Endodermal cell (in vitro differentiated cells): ENCODE results near the gene PCYT1A. TPM values are rescaled to one million over a fixed set of nuclear protein-coding genes. Genes with fewer than 3 reads are reported as not detected.
"Not testable (repeated sequence)": the region's sequence is repeated elsewhere in the genome, so short reads cannot be mapped to it uniquely, and the experiment has no call there.

Experiments used
- DNase-seq: peaks from one replicate; pipeline ENCODE4 v3.0.0-alpha.2; 2017
- H3K27ac ChIP-seq: 2 replicates; pipeline ENCODE4 v1.5.1; 2013; ENCODE audit warnings: mild to moderate bottlenecking, low read depth, low read length, moderate library complexity
- H3K27me3 ChIP-seq: 2 replicates; pipeline ENCODE4 v1.6.1; 2013; ENCODE audit warnings: mild to moderate bottlenecking, low read length, moderate library complexity; ENCODE audit not compliant: insufficient read depth, control insufficient read depth, poor library complexity, severe bottlenecking
- H3K36me3 ChIP-seq: 2 replicates; pipeline ENCODE4 v1.7.0; 2013; ENCODE audit warnings: mild to moderate bottlenecking, low read length, moderate library complexity; ENCODE audit not compliant: control insufficient read depth, insufficient read depth
- H3K4me1 ChIP-seq: one replicate; pipeline ENCODE4 v1.7.0; 2013; ENCODE audit warnings: low read length; ENCODE audit not compliant: control insufficient read depth, insufficient read depth
- H3K4me3 ChIP-seq: 2 replicates; pipeline ENCODE4 v1.5.1; 2013; ENCODE audit warnings: mild to moderate bottlenecking, low read length, moderate library complexity
- H3K9ac ChIP-seq: 2 replicates; pipeline ENCODE4 v1.6.1; 2013; ENCODE audit warnings: mild to moderate bottlenecking, low read length, moderate library complexity; ENCODE audit not compliant: poor library complexity, severe bottlenecking; ENCODE audit errors: extremely low read depth
- H3K9me3 ChIP-seq: 2 replicates; pipeline ENCODE4 v1.6.1; 2013; ENCODE audit warnings: mild to moderate bottlenecking, low read length, moderate library complexity; ENCODE audit not compliant: control insufficient read depth
- H3K27ac Mint-ChIP-seq: 2 replicates; pipeline ENCODE4 v1.8.0; 2020; ENCODE audit warnings: mixed read lengths
- H3K27me3 Mint-ChIP-seq: 2 replicates; pipeline ENCODE4 v1.8.0; 2021; ENCODE audit warnings: mild to moderate bottlenecking, mixed read lengths; ENCODE audit not compliant: insufficient read depth
- H3K36me3 Mint-ChIP-seq: 2 replicates; pipeline ENCODE4 v1.8.0; 2020; ENCODE audit warnings: low read depth, mixed read lengths
- H3K4me1 Mint-ChIP-seq: 2 replicates; pipeline ENCODE4 v1.8.0; 2020; ENCODE audit warnings: mixed read lengths
- H3K4me3 Mint-ChIP-seq: 2 replicates; pipeline ENCODE4 v1.8.0; 2020; ENCODE audit warnings: mild to moderate bottlenecking, moderate library complexity, mixed read lengths
- H3K9me3 Mint-ChIP-seq: 2 replicates; pipeline ENCODE4 v1.8.0; 2020; ENCODE audit warnings: mild to moderate bottlenecking, mixed read lengths
- WGBS, 2 experiments: methylation state at CpG; one replicate each; pipeline versions ENCODE4 v1.1.5 to v1.1.7; 2013; ENCODE audit warnings: missing lambda C conversion rate in 2 of 2, mixed read lengths in 1 of 2; ENCODE audit not compliant: insufficient coverage in 1 of 2, insufficient read length in 1 of 2; 5-methylcytosine and 5-hydroxymethylcytosine counted together
- total RNA-seq, 2 donors: library from RNA; stranded (reverse); fragmentation: NEBNext Ultra II Directional in 1 of 2; extraction: Animal tissue kit (Norgen Biotek cat#: 25700) in 1 of 2; gene quantifications; 2 replicates in 1 of 2; 3 replicates in 1 of 2; pipeline ENCODE4 v1.2.1, GENCODE V29; 2021
- TF ChIP-seq, protein P1 (sequence below): fragments of 200-600 bp; sonication (generic); conservative IDR thresholded peaks from 2 replicates; pipeline ENCODE4 v1.5.0; 2021; ENCODE audit warnings: antibody characterized with exemption, mild to moderate bottlenecking

Gene PCYT1A
- total RNA-seq, 2 donors from 2014 or later, result 30.2 to 32.5 TPM

DNA sequence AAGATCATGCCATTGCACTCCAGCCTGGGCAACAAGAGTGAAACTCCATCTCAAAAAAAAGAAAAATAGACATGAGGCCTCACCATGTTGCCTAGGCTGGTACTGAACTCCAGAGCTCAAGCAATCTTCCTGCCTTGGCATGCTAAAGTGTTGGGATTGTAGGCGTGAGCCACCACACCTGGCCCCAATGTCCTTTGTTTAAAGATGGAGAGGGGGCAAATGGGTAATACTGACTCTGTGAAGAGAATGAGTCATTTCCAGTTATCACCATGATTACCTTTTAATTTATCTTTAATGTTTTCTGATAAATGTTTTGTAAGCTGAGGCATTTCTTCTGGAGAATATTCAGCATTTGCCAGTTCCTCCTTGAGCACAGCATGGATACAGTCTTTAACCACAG lies 28.3 kb upstream of the PCYT1A start:
- no peaks in the 10 kb centered on the region for H3K4me1 ChIP-seq
- Mint-ChIP-seq H3K4me3 (no peak overlapping the region), H3K9me3 (no peaks in the 10 kb centered on the region)

DNA sequence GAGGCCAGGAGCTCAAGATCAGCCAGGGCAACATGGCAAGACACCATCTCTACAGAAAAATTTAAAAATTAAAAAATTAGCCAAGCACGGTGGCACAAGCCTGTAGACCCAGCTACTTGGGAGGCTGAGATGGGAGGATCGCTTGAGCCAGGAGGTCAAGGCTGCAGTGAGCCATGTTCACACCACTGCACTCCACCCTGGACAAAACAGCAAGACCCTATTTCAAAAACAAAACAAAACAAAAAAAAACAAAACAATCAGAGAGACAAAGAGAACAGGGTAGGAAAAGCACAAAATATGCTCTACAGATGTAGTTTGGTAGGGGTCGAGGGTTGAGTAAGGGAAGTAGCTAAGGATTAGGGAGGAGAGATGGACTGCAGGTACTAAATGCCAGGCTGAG lies 27.1 kb upstream of the PCYT1A start:
- Histone ChIP-seq H3K4me3 (no peak overlapping the region), H3K27ac (no peak overlapping the region), H3K9ac (no peak overlapping the region), H3K4me1 (no peaks in the 10 kb centered on the region), H3K36me3 (peaks cover 4% of the 10 kb centered on the region), H3K9me3 (no peaks in the 10 kb centered on the region), H3K27me3 (no peaks in the 10 kb centered on the region)
- DNase-seq, result no peak
- Mint-ChIP-seq H3K9me3 (no peaks in the 10 kb centered on the region), H3K4me1 (no peaks in the 10 kb centered on the region), H3K27me3 (no peaks in the 10 kb centered on the region), H3K4me3 (no peak overlapping the region), H3K27ac (no peak overlapping the region), H3K36me3 (peaks cover 11% of the 10 kb centered on the region)
- TF ChIP-seq, protein P1, sequence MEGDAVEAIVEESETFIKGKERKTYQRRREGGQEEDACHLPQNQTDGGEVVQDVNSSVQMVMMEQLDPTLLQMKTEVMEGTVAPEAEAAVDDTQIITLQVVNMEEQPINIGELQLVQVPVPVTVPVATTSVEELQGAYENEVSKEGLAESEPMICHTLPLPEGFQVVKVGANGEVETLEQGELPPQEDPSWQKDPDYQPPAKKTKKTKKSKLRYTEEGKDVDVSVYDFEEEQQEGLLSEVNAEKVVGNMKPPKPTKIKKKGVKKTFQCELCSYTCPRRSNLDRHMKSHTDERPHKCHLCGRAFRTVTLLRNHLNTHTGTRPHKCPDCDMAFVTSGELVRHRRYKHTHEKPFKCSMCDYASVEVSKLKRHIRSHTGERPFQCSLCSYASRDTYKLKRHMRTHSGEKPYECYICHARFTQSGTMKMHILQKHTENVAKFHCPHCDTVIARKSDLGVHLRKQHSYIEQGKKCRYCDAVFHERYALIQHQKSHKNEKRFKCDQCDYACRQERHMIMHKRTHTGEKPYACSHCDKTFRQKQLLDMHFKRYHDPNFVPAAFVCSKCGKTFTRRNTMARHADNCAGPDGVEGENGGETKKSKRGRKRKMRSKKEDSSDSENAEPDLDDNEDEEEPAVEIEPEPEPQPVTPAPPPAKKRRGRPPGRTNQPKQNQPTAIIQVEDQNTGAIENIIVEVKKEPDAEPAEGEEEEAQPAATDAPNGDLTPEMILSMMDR, result no peak
- WGBS, 2 experiments, result 86 to 94% methylated on average over 2 to 3 of the region's 3 CpGs

More for the DNA sequence above, 28.3 kb upstream of the PCYT1A start:
- 100% methylated on average over 1 of the region's 1 CpG; no CpG with 5 or more reads in 1 of the 2 experiments for WGBS, 2 experiments
- Mint-ChIP-seq H3K36me3 (peaks cover 11% of the 10 kb centered on the region), H3K27ac (no peak overlapping the region), H3K27me3 (no peaks in the 10 kb centered on the region), H3K4me1 (no peaks in the 10 kb centered on the region)
- TF ChIP-seq, protein P1, result no peak
- Histone ChIP-seq H3K27me3 (no peaks in the 10 kb centered on the region), H3K4me3 (no peak overlapping the region), H3K27ac (no peak overlapping the region), H3K36me3 (peaks cover 4% of the 10 kb centered on the region), H3K9me3 (no peaks in the 10 kb centered on the region), H3K9ac (no peak overlapping the region)
- no peak for DNase-seq

DNA sequence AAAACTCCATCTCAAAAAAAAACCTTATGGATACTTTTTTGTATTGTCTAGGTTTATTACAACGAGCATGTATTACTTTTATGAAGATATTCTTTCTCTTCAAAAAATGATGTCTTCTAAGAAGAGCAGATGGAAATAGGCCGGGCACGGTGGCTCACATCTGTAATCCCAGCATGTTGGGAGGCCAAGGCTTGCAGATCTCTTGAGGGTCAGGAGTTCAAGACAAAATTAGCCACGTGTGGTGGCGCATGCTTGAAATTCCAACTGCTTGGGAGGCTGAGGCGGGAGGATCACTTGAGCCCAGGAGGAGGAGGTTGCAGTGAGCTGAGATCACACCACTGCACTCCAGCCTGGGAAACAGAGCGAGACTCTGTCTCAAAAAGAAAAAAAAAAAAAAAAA lies 26.6 kb upstream of the PCYT1A start:
- not testable (repeated sequence) for H3K4me3 ChIP-seq, H3K4me1 Mint-ChIP-seq, DNase-seq, H3K27ac Mint-ChIP-seq, H3K9me3 ChIP-seq, H3K9ac ChIP-seq, H3K27ac ChIP-seq, H3K4me3 Mint-ChIP-seq, H3K27me3 Mint-ChIP-seq, H3K9me3 Mint-ChIP-seq, H3K36me3 ChIP-seq, H3K27me3 ChIP-seq, H3K4me1 ChIP-seq
- 90 to 92% methylated on average over 4 to 7 of the region's 7 CpGs for WGBS, 2 experiments
- H3K36me3 Mint-ChIP-seq, result peaks cover 13% of the 10 kb centered on the region

DNA sequence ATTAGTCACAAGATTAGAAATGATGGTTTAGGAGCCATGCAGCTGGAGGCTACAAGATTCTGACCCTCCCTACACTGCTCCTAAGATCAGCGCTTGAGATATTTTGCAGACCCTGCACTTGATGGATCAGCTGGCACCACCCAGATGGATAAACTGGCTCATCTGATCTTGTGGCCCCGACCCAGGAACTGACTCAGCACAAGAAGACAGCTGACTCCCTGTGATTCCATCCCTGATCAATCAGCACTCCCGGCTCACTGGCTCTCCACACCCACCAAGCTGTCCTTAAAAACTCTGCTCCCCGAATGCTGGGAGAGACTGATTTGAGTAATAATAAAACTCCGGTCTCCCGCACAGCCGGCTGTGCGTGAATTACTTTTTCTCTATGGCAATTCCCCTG lies 15.4 kb upstream of the PCYT1A start:
- not testable (repeated sequence) for H3K9me3 Mint-ChIP-seq, H3K9me3 ChIP-seq, H3K27me3 Mint-ChIP-seq, H3K27me3 ChIP-seq, H3K27ac Mint-ChIP-seq, H3K9ac ChIP-seq, H3K4me1 ChIP-seq, H3K27ac ChIP-seq, H3K4me3 ChIP-seq, H3K4me1 Mint-ChIP-seq, DNase-seq, H3K4me3 Mint-ChIP-seq
- 90 to 94% methylated on average over 4 to 5 of the region's 8 CpGs for WGBS, 2 experiments
- peaks cover 37% of the 10 kb centered on the region for H3K36me3 Mint-ChIP-seq
- H3K36me3 ChIP-seq, result peaks cover 22% of the 10 kb centered on the region

DNA sequence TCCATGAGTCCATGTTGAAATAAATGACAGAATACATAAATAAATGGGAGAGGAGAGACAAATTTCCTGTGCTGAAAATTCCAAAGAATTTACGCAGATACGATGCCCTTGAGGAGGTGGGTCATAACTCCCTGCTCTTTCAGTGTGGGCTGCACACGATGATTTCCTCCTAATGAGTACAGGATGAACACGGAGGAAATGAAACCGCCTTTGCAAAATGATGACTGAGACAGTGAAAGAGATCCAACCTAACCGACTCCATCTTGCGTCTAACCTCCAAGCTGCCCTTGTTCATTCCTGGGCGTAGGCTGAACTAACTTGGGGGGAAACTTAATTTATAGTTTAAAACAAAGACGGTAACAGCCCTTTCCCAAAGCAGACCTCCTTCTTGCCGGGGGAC lies 15.0 kb upstream of the PCYT1A start:
- not testable (repeated sequence) for H3K9ac ChIP-seq, DNase-seq, H3K27me3 ChIP-seq, H3K27ac Mint-ChIP-seq, H3K27ac ChIP-seq, H3K9me3 ChIP-seq, H3K9me3 Mint-ChIP-seq, H3K4me3 Mint-ChIP-seq, H3K27me3 Mint-ChIP-seq, H3K4me1 ChIP-seq, H3K4me3 ChIP-seq, H3K4me1 Mint-ChIP-seq
- peaks cover 38% of the 10 kb centered on the region for H3K36me3 Mint-ChIP-seq
- 95 to 98% methylated on average over 3 to 5 of the region's 10 CpGs for WGBS, 2 experiments
- H3K36me3 ChIP-seq, result peaks cover 27% of the 10 kb centered on the region
